Right ventricle myocardium superior (tissue), 1 donor: ENCODE results near the gene LRCH3. TPM values are rescaled to one million over a fixed set of nuclear protein-coding genes. Genes with fewer than 3 reads are reported as not detected.
"Not testable (repeated sequence)": the region's sequence is repeated elsewhere in the genome, so short reads cannot be mapped to it uniquely, and the experiment has no call there.

Source experiments
- ATAC-seq: fragments of 200-7000 bp; cut with Tn5 transposase; one replicate; pipeline ENCODE4 v1.9.1; 2020; ENCODE audit warnings: mild to moderate bottlenecking; ENCODE audit not compliant: poor library complexity
- DNase-seq: peaks from one replicate; pipeline ENCODE4 v3.0.0-alpha.2; 2020
- intact Hi-C: fragments of 100-400 bp; cut with DNase I; formaldehyde crosslinking; loops from one replicate; pipeline ENCODE4 v1.11.2; 2022
- total RNA-seq: library from RNA; stranded (reverse); fragmentation: NEBNext Ultra II Directional; extraction: Animal tissue kit (Norgen Biotek cat#: 25700); gene quantifications from one replicate; pipeline ENCODE4 v1.2.1, GENCODE V29; 2021
- donor health status: DM: no; HTN: yes; CAD: no; lungs with severe emphysema.

Gene LRCH3
- total RNA-seq, 1 donor from 2014 or later: 18.0 TPM

- no peak for DNase-seq
- intact Hi-C loops: no loop called here
Measured at GRCh38 chr3:197906850-197907187, 115.8 kb downstream of the LRCH3 start.

GRCh38 chr3:197907196-197907595, 116.1 kb downstream of the LRCH3 start:
- no peak for DNase-seq
- ATAC-seq: no peak
- intact Hi-C loops: no loop called here

More at GRCh38 chr3:197906850-197907187, 115.8 kb downstream of the LRCH3 start:
- no peak for ATAC-seq

GRCh38 chr3:197908550-197908949, 117.5 kb downstream of the LRCH3 start:
- DNase-seq, intact Hi-C loops, ATAC-seq: not testable (repeated sequence)

GRCh38 chr3:197908957-197909701, 118.1 kb downstream of the LRCH3 start:
- no peak for ATAC-seq
- intact Hi-C loops: no loop called here
- no peak for DNase-seq

GRCh38 chr3:197912741-197913476, 121.9 kb downstream of the LRCH3 start:
- ATAC-seq (peak; percentile 52), DNase-seq (no peak)
- intact Hi-C loops: no loop called here

- ATAC-seq (no peak), DNase-seq (no peak)
- intact Hi-C loops: no loop called here
Measured at GRCh38 chr3:197913641-197914380, 122.8 kb downstream of the LRCH3 start.

GRCh38 chr3:197921429-197922275, 130.6 kb downstream of the LRCH3 start:
- ATAC-seq, DNase-seq, intact Hi-C loops: not testable (repeated sequence)

GRCh38 chr3:197926418-197926817, 135.4 kb downstream of the LRCH3 start:
- ATAC-seq (no peak), DNase-seq (no peak)
- intact Hi-C loops: no loop called here

- intact Hi-C loops: not testable (repeated sequence)
Measured at GRCh38 chr3:197927578-197927977, 136.5 kb downstream of the LRCH3 start.

GRCh38 chr3:197936819-197937384, 145.8 kb downstream of the LRCH3 start:
- no peak for DNase-seq
- intact Hi-C loops: no loop called here
- ATAC-seq: no peak

More at GRCh38 chr3:197927578-197927977, 136.5 kb downstream of the LRCH3 start:
- ATAC-seq, DNase-seq: not testable (repeated sequence)

Other genes with a start within 250 kb of the LRCH3 start
- gene BDH1, start 235.3 kb upstream of the LRCH3 start, total RNA-seq: 57.9 TPM
- 15.1 TPM for gene RUBCN, start 54.4 kb upstream of the LRCH3 start, total RNA-seq
- gene FYTTD1, start 41.4 kb upstream of the LRCH3 start, total RNA-seq: 66.9 TPM
- gene RPL35A, start 158.9 kb downstream of the LRCH3 start, total RNA-seq: 671 TPM
- gene LMLN, start 169.0 kb downstream of the LRCH3 start, total RNA-seq: 8.8 TPM